Astrocyte (in vitro differentiated cells and primary cell): ENCODE measurements around the gene FTO. TPM values are rescaled to one million over a fixed set of nuclear protein-coding genes. Genes with fewer than 3 reads are reported as not detected.

Experiments used
- DNase-seq: peaks from one replicate; pipeline ENCODE4 v3.0.0-alpha.2; 2010; ENCODE audit warnings: low read depth
- FAIRE-seq: peaks from 2 replicates; lab custom pipeline; 2011; peaks lifted over from hg19 to GRCh38; lab: Jason Lieb, UNC
- H2AFZ ChIP-seq: 2 replicates; pipeline ENCODE4 v1.6.0; 2012; ENCODE audit warnings: low read depth, low read length, inconsistent platforms
- H3K27ac ChIP-seq: 2 replicates; pipeline ENCODE4 v1.5.1; 2011; ENCODE audit warnings: low read depth, low read length, inconsistent platforms
- H3K27me3 ChIP-seq: 2 replicates; pipeline ENCODE4 v1.6.0; 2011; ENCODE audit warnings: low read length, inconsistent platforms; ENCODE audit not compliant: insufficient read depth
- H3K36me3 ChIP-seq: 2 replicates; pipeline ENCODE4 v1.5.1; 2011; ENCODE audit warnings: low read length, inconsistent platforms; ENCODE audit not compliant: insufficient read depth
- H3K4me1 ChIP-seq: 2 replicates; pipeline ENCODE4 v1.5.1; 2011; ENCODE audit warnings: low read length, inconsistent platforms; ENCODE audit not compliant: insufficient read depth
- H3K4me2 ChIP-seq: 2 replicates; pipeline ENCODE4 v1.6.0; 2012; ENCODE audit warnings: low read length, inconsistent platforms
- H3K4me3 ChIP-seq: 2 replicates; pipeline ENCODE4 v1.5.1; 2011; ENCODE audit warnings: low read depth, mild to moderate bottlenecking, low read length, inconsistent platforms; ENCODE audit not compliant: insufficient read depth
- H3K79me2 ChIP-seq: 2 replicates; pipeline ENCODE4 v1.6.0; 2012; ENCODE audit warnings: mild to moderate bottlenecking, low read length, inconsistent platforms; ENCODE audit not compliant: insufficient read depth
- H3K9ac ChIP-seq: 2 replicates; pipeline ENCODE4 v1.6.0; 2012; ENCODE audit warnings: mild to moderate bottlenecking, low read length, inconsistent platforms
- H3K9me3 ChIP-seq: 2 replicates; pipeline ENCODE4 v1.5.1; 2012; ENCODE audit warnings: low read depth, mild to moderate bottlenecking, low read length, inconsistent platforms; ENCODE audit not compliant: insufficient read depth
- H4K20me1 ChIP-seq: 2 replicates; pipeline ENCODE4 v1.6.0; 2012; ENCODE audit warnings: low read length, inconsistent platforms; ENCODE audit not compliant: insufficient read depth
- H3K27ac Mint-ChIP-seq: one replicate; pipeline ENCODE4 v1.8.0; 2021; ENCODE audit warnings: mild to moderate bottlenecking, mixed read lengths; ENCODE audit not compliant: unreplicated experiment
- H3K27me3 Mint-ChIP-seq: one replicate; pipeline ENCODE4 v1.8.0; 2021; ENCODE audit warnings: low read depth, mixed read lengths; ENCODE audit not compliant: unreplicated experiment
- H3K36me3 Mint-ChIP-seq: one replicate; pipeline ENCODE4 v1.8.0; 2021; ENCODE audit warnings: low read depth, mixed read lengths; ENCODE audit not compliant: unreplicated experiment
- H3K4me1 Mint-ChIP-seq: one replicate; pipeline ENCODE4 v1.8.0; 2021; ENCODE audit warnings: low read depth, mixed read lengths; ENCODE audit not compliant: unreplicated experiment
- H3K4me3 Mint-ChIP-seq: one replicate; pipeline ENCODE4 v1.8.0; 2021; ENCODE audit warnings: mild to moderate bottlenecking, moderate library complexity, mixed read lengths; ENCODE audit not compliant: unreplicated experiment
- H3K9me3 Mint-ChIP-seq: one replicate; pipeline ENCODE4 v1.8.0; 2021; ENCODE audit warnings: mild to moderate bottlenecking, mixed read lengths; ENCODE audit not compliant: unreplicated experiment
- EZH2 ChIP-seq: IDR thresholded peaks from 2 replicates; pipeline ENCODE4 v1.6.1; 2012; ENCODE audit warnings: mild to moderate bottlenecking, low read length, inconsistent platforms; ENCODE audit not compliant: insufficient read depth
- total RNA-seq: library from RNA; stranded (reverse); gene quantifications from 2 replicates; pipeline ENCODE4 v1.2.1, GENCODE V29; 2021
- TF ChIP-seq, protein P1 (sequence below): IDR thresholded peaks from 2 replicates; pipeline ENCODE4 v1.5.1; 2011; ENCODE audit warnings: low read depth, mild to moderate bottlenecking, inconsistent platforms, low read length, moderate library complexity; ENCODE audit not compliant: insufficient read depth

Gene FTO
- total RNA-seq, 1 donor from 2014 or later, result 73.1 TPM

GRCh38 chr16:53946746-53947386 lies 242.9 kb downstream of the FTO start:
- Mint-ChIP-seq H3K4me1 (peaks cover 1% of the 10 kb centered on the region), H3K4me3 (no peak overlapping the region), H3K27ac (no peak overlapping the region), H3K27me3 (no peaks in the 10 kb centered on the region), H3K9me3 (no peaks in the 10 kb centered on the region), H3K36me3 (peaks cover 11% of the 10 kb centered on the region)
- FAIRE-seq (no peak), DNase-seq (no peak)
- H3K9ac ChIP-seq, result no peak overlapping the region
- no peak overlapping the region for H3K4me3 ChIP-seq
- H3K4me2 ChIP-seq, result no peak overlapping the region
- H4K20me1 ChIP-seq, result peaks cover 11% of the 10 kb centered on the region
- no peak overlapping the region for H3K27ac ChIP-seq
- no peaks in the 10 kb centered on the region for H3K4me1 ChIP-seq
- no peaks in the 10 kb centered on the region for H3K27me3 ChIP-seq
- H3K79me2 ChIP-seq, result no peaks in the 10 kb centered on the region
- no peaks in the 10 kb centered on the region for H3K9me3 ChIP-seq
- H2AFZ ChIP-seq, result no peak overlapping the region
- no peaks in the 10 kb centered on the region for H3K36me3 ChIP-seq
- TF ChIP-seq, protein P1, sequence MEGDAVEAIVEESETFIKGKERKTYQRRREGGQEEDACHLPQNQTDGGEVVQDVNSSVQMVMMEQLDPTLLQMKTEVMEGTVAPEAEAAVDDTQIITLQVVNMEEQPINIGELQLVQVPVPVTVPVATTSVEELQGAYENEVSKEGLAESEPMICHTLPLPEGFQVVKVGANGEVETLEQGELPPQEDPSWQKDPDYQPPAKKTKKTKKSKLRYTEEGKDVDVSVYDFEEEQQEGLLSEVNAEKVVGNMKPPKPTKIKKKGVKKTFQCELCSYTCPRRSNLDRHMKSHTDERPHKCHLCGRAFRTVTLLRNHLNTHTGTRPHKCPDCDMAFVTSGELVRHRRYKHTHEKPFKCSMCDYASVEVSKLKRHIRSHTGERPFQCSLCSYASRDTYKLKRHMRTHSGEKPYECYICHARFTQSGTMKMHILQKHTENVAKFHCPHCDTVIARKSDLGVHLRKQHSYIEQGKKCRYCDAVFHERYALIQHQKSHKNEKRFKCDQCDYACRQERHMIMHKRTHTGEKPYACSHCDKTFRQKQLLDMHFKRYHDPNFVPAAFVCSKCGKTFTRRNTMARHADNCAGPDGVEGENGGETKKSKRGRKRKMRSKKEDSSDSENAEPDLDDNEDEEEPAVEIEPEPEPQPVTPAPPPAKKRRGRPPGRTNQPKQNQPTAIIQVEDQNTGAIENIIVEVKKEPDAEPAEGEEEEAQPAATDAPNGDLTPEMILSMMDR, result no peak

DNA sequence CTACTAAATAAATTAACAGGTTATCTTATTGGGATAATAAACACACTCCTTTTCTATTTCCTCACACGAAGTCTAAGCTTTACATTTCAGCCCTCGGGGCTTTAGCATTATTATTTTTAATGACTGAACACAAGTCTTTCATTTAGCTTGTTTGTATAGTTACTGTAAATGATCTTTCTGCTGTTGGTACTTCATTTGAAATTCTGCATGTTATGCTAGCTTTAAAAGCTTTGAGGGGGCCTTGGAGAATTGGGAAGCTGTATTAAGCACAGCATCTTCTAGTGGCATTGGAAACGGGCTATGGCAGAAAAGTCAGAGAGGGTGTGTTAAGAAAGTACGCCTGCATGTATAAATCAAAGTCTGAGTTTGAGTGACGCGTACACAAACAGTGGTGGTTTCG lies 243.7 kb downstream of the FTO start:
- Histone ChIP-seq H3K4me2 (no peak overlapping the region), H3K27me3 (no peaks in the 10 kb centered on the region), H3K4me3 (no peak overlapping the region), H3K27ac (no peak overlapping the region), H2AFZ (no peak overlapping the region), H3K36me3 (no peaks in the 10 kb centered on the region), H3K9me3 (no peaks in the 10 kb centered on the region), H4K20me1 (peaks cover 11% of the 10 kb centered on the region), H3K9ac (no peak overlapping the region), H3K4me1 (no peaks in the 10 kb centered on the region), H3K79me2 (no peaks in the 10 kb centered on the region)
- Mint-ChIP-seq H3K4me1 (peaks cover 7% of the 10 kb centered on the region), H3K27ac (no peak overlapping the region), H3K36me3 (peaks cover 5% of the 10 kb centered on the region), H3K27me3 (no peaks in the 10 kb centered on the region), H3K9me3 (no peaks in the 10 kb centered on the region), H3K4me3 (no peak overlapping the region)
- no peak for FAIRE-seq
- no peak for TF ChIP-seq EZH2
- TF ChIP-seq, protein P1, result no peak
- DNase-seq, result no peak

DNA sequence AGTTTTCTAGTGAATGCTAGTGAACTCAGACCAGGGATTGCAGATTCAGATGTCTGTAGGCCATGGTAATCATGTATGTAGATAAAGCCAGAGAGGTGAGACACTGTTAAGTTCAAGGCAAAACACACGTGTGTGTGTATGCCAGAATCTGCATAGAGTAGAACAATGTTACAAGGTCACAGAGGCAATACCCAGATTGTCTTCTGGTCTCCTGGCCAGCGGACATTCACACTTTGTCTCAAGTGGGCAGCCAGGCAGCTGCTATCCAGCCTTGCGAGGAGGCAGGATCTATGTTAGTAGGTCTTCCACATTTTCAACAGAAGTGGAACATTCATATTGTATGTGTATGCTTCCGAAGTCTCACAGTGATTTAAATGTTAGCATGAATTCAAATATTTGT lies 244.4 kb downstream of the FTO start:
- H3K27me3 ChIP-seq, result no peaks in the 10 kb centered on the region
- Mint-ChIP-seq H3K4me1 (peaks cover 9% of the 10 kb centered on the region), H3K27ac (no peak overlapping the region), H3K36me3 (peaks cover 2% of the 10 kb centered on the region), H3K4me3 (no peak overlapping the region), H3K9me3 (no peaks in the 10 kb centered on the region), H3K27me3 (no peaks in the 10 kb centered on the region)
- no peak for TF ChIP-seq EZH2
- TF ChIP-seq, protein P1, result no peak
- DNase-seq (no peak), FAIRE-seq (no peak)
- no peaks in the 10 kb centered on the region for H3K4me1 ChIP-seq
- H2AFZ ChIP-seq, result no peak overlapping the region
- no peak overlapping the region for H3K27ac ChIP-seq
- peaks cover 11% of the 10 kb centered on the region for H4K20me1 ChIP-seq
- no peaks in the 10 kb centered on the region for H3K79me2 ChIP-seq
- H3K9me3 ChIP-seq, result no peaks in the 10 kb centered on the region
- H3K4me2 ChIP-seq, result no peak overlapping the region
- no peak overlapping the region for H3K4me3 ChIP-seq
- H3K36me3 ChIP-seq, result no peaks in the 10 kb centered on the region
- H3K9ac ChIP-seq, result no peak overlapping the region
